ENCODE measurements around the gene ELAVL2. TPM values are rescaled to one million over a fixed set of nuclear protein-coding genes. Genes with fewer than 3 reads are reported as not detected.

The ELAVL2 gene
- polyA plus RNA-seq, 1 donor from 2014 or later = 106 TPM

DNA sequence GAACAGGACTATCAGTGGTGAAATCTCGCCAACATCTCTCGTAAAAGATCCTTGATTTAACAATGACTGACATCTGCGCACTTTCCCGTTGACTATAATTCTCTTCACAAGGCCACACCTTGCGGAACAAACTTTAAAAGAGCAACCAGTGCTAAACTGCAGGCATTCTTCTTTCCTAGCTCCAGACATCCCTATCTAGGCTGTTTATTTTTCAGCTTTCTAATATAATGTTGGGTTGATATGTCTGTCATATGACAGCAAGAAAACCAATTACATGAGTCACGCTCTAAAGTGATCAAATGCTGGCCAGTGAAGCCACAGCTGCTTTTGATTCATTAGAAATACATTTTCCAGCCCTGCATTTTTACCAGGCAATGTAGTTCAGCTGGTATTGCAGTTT, 162.5 kb downstream of the ELAVL2 start:
- H2AFZ ChIP-seq (ENCODE audit: low read depth, low read length) = no peak overlapping the region
- H3K27ac ChIP-seq (ENCODE audit: low read length) = no peak overlapping the region
- no peak for TF ChIP-seq SMC3 (conservative IDR thresholded peaks at IDR 0.05; ENCODE audit: poor library complexity)
- TF ChIP-seq RAD21 (conservative IDR thresholded peaks at IDR 0.05) = no peak
- no peak for TF ChIP-seq EP300 (conservative IDR thresholded peaks at IDR 0.05; ENCODE audit: poor library complexity, severe bottlenecking)
- TF ChIP-seq TAF1 (IDR thresholded peaks at IDR 0.05; ENCODE audit: low read depth) = no peak
- TF ChIP-seq EZH2 (IDR thresholded peaks at IDR 0.05; ENCODE audit: borderline replicate concordance, insufficient read depth, low read length, poor library complexity, severe bottlenecking) = no peak
- no peak for TF ChIP-seq POLR2AphosphoS5 (IDR thresholded peaks at IDR 0.05)
- TF ChIP-seq MXI1 (conservative IDR thresholded peaks at IDR 0.05; ENCODE audit: poor library complexity, severe bottlenecking) = no peak
- TF ChIP-seq, protein P1, sequence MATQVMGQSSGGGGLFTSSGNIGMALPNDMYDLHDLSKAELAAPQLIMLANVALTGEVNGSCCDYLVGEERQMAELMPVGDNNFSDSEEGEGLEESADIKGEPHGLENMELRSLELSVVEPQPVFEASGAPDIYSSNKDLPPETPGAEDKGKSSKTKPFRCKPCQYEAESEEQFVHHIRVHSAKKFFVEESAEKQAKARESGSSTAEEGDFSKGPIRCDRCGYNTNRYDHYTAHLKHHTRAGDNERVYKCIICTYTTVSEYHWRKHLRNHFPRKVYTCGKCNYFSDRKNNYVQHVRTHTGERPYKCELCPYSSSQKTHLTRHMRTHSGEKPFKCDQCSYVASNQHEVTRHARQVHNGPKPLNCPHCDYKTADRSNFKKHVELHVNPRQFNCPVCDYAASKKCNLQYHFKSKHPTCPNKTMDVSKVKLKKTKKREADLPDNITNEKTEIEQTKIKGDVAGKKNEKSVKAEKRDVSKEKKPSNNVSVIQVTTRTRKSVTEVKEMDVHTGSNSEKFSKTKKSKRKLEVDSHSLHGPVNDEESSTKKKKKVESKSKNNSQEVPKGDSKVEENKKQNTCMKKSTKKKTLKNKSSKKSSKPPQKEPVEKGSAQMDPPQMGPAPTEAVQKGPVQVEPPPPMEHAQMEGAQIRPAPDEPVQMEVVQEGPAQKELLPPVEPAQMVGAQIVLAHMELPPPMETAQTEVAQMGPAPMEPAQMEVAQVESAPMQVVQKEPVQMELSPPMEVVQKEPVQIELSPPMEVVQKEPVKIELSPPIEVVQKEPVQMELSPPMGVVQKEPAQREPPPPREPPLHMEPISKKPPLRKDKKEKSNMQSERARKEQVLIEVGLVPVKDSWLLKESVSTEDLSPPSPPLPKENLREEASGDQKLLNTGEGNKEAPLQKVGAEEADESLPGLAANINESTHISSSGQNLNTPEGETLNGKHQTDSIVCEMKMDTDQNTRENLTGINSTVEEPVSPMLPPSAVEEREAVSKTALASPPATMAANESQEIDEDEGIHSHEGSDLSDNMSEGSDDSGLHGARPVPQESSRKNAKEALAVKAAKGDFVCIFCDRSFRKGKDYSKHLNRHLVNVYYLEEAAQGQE (IDR thresholded peaks at IDR 0.05; ENCODE audit: borderline replicate concordance) = no peak
- TF ChIP-seq, protein P2, sequence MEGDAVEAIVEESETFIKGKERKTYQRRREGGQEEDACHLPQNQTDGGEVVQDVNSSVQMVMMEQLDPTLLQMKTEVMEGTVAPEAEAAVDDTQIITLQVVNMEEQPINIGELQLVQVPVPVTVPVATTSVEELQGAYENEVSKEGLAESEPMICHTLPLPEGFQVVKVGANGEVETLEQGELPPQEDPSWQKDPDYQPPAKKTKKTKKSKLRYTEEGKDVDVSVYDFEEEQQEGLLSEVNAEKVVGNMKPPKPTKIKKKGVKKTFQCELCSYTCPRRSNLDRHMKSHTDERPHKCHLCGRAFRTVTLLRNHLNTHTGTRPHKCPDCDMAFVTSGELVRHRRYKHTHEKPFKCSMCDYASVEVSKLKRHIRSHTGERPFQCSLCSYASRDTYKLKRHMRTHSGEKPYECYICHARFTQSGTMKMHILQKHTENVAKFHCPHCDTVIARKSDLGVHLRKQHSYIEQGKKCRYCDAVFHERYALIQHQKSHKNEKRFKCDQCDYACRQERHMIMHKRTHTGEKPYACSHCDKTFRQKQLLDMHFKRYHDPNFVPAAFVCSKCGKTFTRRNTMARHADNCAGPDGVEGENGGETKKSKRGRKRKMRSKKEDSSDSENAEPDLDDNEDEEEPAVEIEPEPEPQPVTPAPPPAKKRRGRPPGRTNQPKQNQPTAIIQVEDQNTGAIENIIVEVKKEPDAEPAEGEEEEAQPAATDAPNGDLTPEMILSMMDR (IDR thresholded peaks at IDR 0.05; ENCODE audit: poor library complexity, severe bottlenecking) = no peak
- H3K4me3 ChIP-seq (ENCODE audit: low read length) = no peak overlapping the region
- no peaks in the 10 kb centered on the region for H3K9me3 ChIP-seq (ENCODE audit: low read length)
- no peaks in the 10 kb centered on the region for H3K79me2 ChIP-seq (replicated peaks; ENCODE audit: insufficient read depth, low read length)
- no peaks in the 10 kb centered on the region for H4K20me1 ChIP-seq (ENCODE audit: insufficient read depth)
- no peaks in the 10 kb centered on the region for H3K9me2 ChIP-seq (ENCODE audit: insufficient read depth, low read length)
- H3K9ac ChIP-seq (ENCODE audit: low read length) = no peak overlapping the region
- H3K36me3 ChIP-seq (ENCODE audit: insufficient read depth, low read length) = peaks cover 25% of the 10 kb centered on the region
- H3F3A ChIP-seq (ENCODE audit: insufficient read depth, low read length, poor library complexity, severe bottlenecking) = no peaks in the 10 kb centered on the region
- H3K27me3 ChIP-seq (ENCODE audit: insufficient read depth, low read depth, low read length) = no peaks in the 10 kb centered on the region
- H3K4me2 ChIP-seq (ENCODE audit: low read length) = no peak overlapping the region

DNA sequence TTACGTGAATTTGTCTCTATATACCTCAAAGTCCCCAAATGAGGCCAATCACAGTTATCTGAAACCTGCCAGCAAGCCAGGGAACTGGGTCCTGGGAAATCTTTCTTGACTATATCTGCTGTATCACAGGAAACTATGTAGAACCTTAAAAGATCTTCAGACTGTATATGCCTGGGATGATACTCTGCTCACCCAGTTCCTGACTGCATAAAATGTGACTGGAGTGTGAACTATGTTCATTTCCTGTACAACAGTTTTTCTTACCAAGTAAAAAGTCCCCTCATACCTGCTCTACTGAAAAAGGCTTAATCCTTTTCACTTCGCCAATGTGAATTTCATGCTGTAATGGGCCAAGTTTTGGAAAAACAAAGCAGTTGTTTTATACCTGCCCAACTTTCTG, 162.9 kb downstream of the ELAVL2 start:
- Histone ChIP-seq H3K4me2 (ENCODE audit: low read length) (no peak overlapping the region), H3K9ac (ENCODE audit: low read length) (no peak overlapping the region), H3F3A (ENCODE audit: insufficient read depth, low read length, poor library complexity, severe bottlenecking) (no peaks in the 10 kb centered on the region), H3K4me3 (ENCODE audit: low read length) (no peak overlapping the region), H3K27me3 (ENCODE audit: insufficient read depth, low read depth, low read length) (no peaks in the 10 kb centered on the region), H3K79me2 (replicated peaks; ENCODE audit: insufficient read depth, low read length) (no peaks in the 10 kb centered on the region), H4K20me1 (ENCODE audit: insufficient read depth) (no peaks in the 10 kb centered on the region), H3K27ac (ENCODE audit: low read length) (no peak overlapping the region), H2AFZ (ENCODE audit: low read depth, low read length) (no peak overlapping the region), H3K9me3 (ENCODE audit: low read length) (no peaks in the 10 kb centered on the region), H3K9me2 (ENCODE audit: insufficient read depth, low read length) (no peaks in the 10 kb centered on the region), H3K36me3 (ENCODE audit: insufficient read depth, low read length) (peaks cover 22% of the 10 kb centered on the region)
- TF ChIP-seq TAF1 (IDR thresholded peaks at IDR 0.05; ENCODE audit: low read depth) = no peak
- no peak for TF ChIP-seq RAD21 (conservative IDR thresholded peaks at IDR 0.05)
- TF ChIP-seq SMC3 (conservative IDR thresholded peaks at IDR 0.05; ENCODE audit: poor library complexity) = no peak
- TF ChIP-seq MXI1 (conservative IDR thresholded peaks at IDR 0.05; ENCODE audit: poor library complexity, severe bottlenecking) = no peak
- TF ChIP-seq POLR2AphosphoS5 (IDR thresholded peaks at IDR 0.05) = no peak
- TF ChIP-seq, protein P1 (IDR thresholded peaks at IDR 0.05; ENCODE audit: borderline replicate concordance) = no peak
- TF ChIP-seq, protein P2 (IDR thresholded peaks at IDR 0.05; ENCODE audit: poor library complexity, severe bottlenecking) = no peak
- no peak for TF ChIP-seq EZH2 (IDR thresholded peaks at IDR 0.05; ENCODE audit: borderline replicate concordance, insufficient read depth, low read length, poor library complexity, severe bottlenecking)
- no peak for TF ChIP-seq EP300 (conservative IDR thresholded peaks at IDR 0.05; ENCODE audit: poor library complexity, severe bottlenecking)
